Stomach (tissue), 9 donors: ENCODE data around the gene LRSAM1. TPM values are rescaled to one million over a fixed set of nuclear protein-coding genes. Genes with fewer than 3 reads are reported as not detected.
A peak's percentile ranks its signal among the peaks of the same experiment; 100 is the strongest.

ENCODE experiments used
- DNase-seq, 2 donors: peaks; one replicate each; pipeline versions ENCODE4 v3.0.0 to v3.0.0-alpha.2; 2013 to 2019
- H3K27ac ChIP-seq, 5 donors: fragments of 200-600 bp in 4 of 5; sonication (generic) in 4 of 5; one replicate each; pipeline ENCODE4 v1.5.1; 2013 to 2019; ENCODE audit warnings: mild to moderate bottlenecking in 1 of 5, moderate library complexity in 1 of 5
- H3K27me3 ChIP-seq, 3 donors: fragments of 200-600 bp; sonication (generic); one replicate each; pipeline ENCODE4 v1.5.1; 2017 to 2019; ENCODE audit warnings: mixed run types in 1 of 3
- H3K36me3 ChIP-seq, 4 donors: fragments of 200-600 bp; sonication (generic); 1 replicate in 3 of 4; 2 replicates in 1 of 4; pipeline ENCODE4 v1.5.1; 2016 to 2019
- H3K4me1 ChIP-seq, 4 donors: fragments of 200-600 bp; sonication (generic); one replicate each; pipeline ENCODE4 v1.5.1; 2016 to 2019
- H3K4me3 ChIP-seq, 4 donors: fragments of 200-600 bp; sonication (generic) in 3 of 4; one replicate each; pipeline ENCODE4 v1.5.1; 2016 to 2019; ENCODE audit warnings: mild to moderate bottlenecking in 1 of 4
- H3K9me3 ChIP-seq, 4 donors: fragments of 200-600 bp; sonication (generic); one replicate each; pipeline ENCODE4 v1.5.1; 2016 to 2019
- CTCF ChIP-seq, 7 experiments: fragments of 450-650 bp in 4 of 7; fragments of 200-600 bp in 3 of 7; sonication (generic) in 3 of 7; IDR thresholded peaks; one replicate each; pipeline ENCODE4 v1.5.1; 2016 to 2019; ENCODE audit warnings: antibody characterized with exemption in 7 of 7, control low read depth in 2 of 7, mild to moderate bottlenecking in 1 of 7
- EP300 ChIP-seq: sonication (generic); formaldehyde crosslinking; IDR thresholded peaks from one replicate; pipeline ENCODE4 v1.6.1; 2017; ENCODE audit warnings: antibody characterized with exemption
- POLR2A ChIP-seq, 4 donors: fragments of 450-650 bp; IDR thresholded peaks; one replicate each; pipeline ENCODE4 v1.6.1; 2016; ENCODE audit warnings: antibody characterized with exemption in 4 of 4, control low read depth in 2 of 4, mild to moderate bottlenecking in 1 of 4, moderate library complexity in 1 of 4
- POLR2AphosphoS5 ChIP-seq, 3 donors: sonication (generic); formaldehyde crosslinking; IDR thresholded peaks; one replicate each; pipeline ENCODE4 v1.6.1; 2016; ENCODE audit warnings: antibody characterized with exemption in 3 of 3
- WGBS, 5 donors: extraction: QIAGEN DNeasy Blood & Tissue Kit in 3 of 5; methylation state at CpG; one replicate each; pipeline versions ENCODE4 v1.1.5 to v1.1.7; 2013 to 2018; 5-methylcytosine and 5-hydroxymethylcytosine counted together
- intact Hi-C: fragments of 100-400 bp; cut with DNase I; formaldehyde crosslinking; loops from one replicate; pipeline ENCODE4 v1.15.1; 2023; ENCODE audit warnings: low total_unique reads
- polyA plus RNA-seq, 3 donors: library from polyadenylated mRNA; stranded (reverse); fragments of 200-250 nt; gene quantifications; one replicate each; pipeline ENCODE4 v1.2.3, GENCODE V29; 2013
- total RNA-seq, 5 donors: library from RNA; depleted of rRNA; stranded (reverse); fragments of >200 nt; gene quantifications; one replicate each; pipeline versions ENCODE4 v1.1.0 to v1.2.3, GENCODE V29; 2014 to 2016
- donor health status: healthy with polysubstance abuse.
- donor health status: Bipolar disorder and iron deficiency.
- donor health status: healthy.

Gene LRSAM1
- total and polyA plus RNA-seq, 8 donors = 7.2 to 138 (median 14.0) TPM

GRCh38 chr9:127537014-127537413 is 85.7 kb downstream of the LRSAM1 start:
- Histone ChIP-seq H3K27me3 (no peaks in the 10 kb centered on the region), H3K4me1 (peaks cover 63 to 91% (median 79%) of the 10 kb centered on the region in 4 donors), H3K27ac (peak overlapping the region; percentile 25 to 88 (median 85)), H3K9me3 (no peaks in the 10 kb centered on the region), H3K4me3 (peak overlapping the region in 1 of 4 donors; percentile 9), H3K36me3 (peaks cover 0 to 19% (median 8%) of the 10 kb centered on the region in 4 donors)
- WGBS, 5 donors = 4 to 49% (median 24%) methylated on average over 5 to 8 of the region's 8 CpGs
- intact Hi-C loops = no loop called here
- peak; percentile 40 to 70 for DNase-seq
- TF ChIP-seq POLR2A (IDR thresholded peaks at IDR 0.05) (no peak), POLR2AphosphoS5 (IDR thresholded peaks at IDR 0.05) (no peak), EP300 (no peak), CTCF (IDR thresholded peaks at IDR 0.05) (no peak)

DNA sequence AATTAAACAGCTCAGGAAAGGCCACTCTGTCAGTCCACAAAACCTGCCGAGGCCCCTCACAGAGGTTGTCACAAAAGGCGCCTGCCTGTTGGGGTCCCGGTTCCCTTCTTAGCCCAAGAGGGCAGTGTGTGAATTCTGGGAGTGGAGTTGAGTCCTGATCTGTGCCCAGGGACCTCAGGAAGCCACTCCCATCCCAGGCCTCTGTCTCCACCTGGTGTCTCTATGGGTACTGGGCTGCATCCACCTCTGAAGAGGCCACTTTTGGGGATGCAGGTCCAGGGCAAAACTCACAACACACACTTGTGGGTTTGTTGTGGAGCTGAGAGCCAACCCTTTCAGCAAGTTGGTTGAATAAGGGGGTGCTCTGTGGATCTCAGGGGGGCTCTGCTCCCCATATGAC is 86.5 kb downstream of the LRSAM1 start:
- Histone ChIP-seq H3K36me3 (peaks cover 0 to 19% (median 6%) of the 10 kb centered on the region in 4 donors), H3K9me3 (no peaks in the 10 kb centered on the region), H3K27ac (peak overlapping the region in 4 of 5 donors; percentile 64 to 88 (median 85)), H3K4me1 (peaks cover 71 to 95% (median 86%) of the 10 kb centered on the region in 4 donors), H3K27me3 (no peaks in the 10 kb centered on the region), H3K4me3 (no peak overlapping the region)
- intact Hi-C loops = no loop called here
- DNase-seq = no peak
- 46 to 64% (median 58%) methylated on average over 2 to 3 of the region's 3 CpGs for WGBS, 5 donors
- TF ChIP-seq POLR2A (IDR thresholded peaks at IDR 0.05) (no peak), CTCF (IDR thresholded peaks at IDR 0.05) (peak in 1 of 7 experiments; percentile 14)

DNA sequence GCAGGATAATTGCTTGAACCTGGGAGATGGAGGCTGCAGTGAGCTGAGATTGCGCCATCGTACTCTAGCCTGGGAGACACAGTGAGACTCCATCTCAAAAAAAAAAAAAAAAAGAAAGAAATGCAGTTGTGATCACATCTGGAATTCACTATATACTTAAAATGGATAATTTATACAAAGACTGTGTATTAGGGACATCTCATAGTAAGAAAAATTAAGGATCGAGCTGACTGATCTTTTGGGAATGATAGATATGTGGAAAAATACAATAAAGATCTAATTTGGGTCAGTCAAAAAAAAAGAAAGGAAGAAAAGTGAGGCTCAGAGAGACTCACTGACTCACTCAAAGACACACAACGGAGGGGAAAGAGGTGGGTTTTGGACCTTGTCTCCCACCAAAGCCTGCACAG is 87.5 kb downstream of the LRSAM1 start:
- H3K4me3 ChIP-seq = no peak overlapping the region
- H3K27ac ChIP-seq = peak overlapping the region; percentile 6 to 88 (median 85)
- WGBS, 5 donors = 69 to 85% (median 76%) methylated on average over 4 of the region's 4 CpGs
- H3K27me3 ChIP-seq = no peaks in the 10 kb centered on the region
- peaks cover 0 to 19% (median 6%) of the 10 kb centered on the region in 4 donors for H3K36me3 ChIP-seq
- H3K4me1 ChIP-seq = peaks cover 81 to 100% (median 95%) of the 10 kb centered on the region in 4 donors
- intact Hi-C loops = no loop called here
- no peak for DNase-seq
- H3K9me3 ChIP-seq = no peaks in the 10 kb centered on the region
- TF ChIP-seq POLR2A (IDR thresholded peaks at IDR 0.05) (no peak), POLR2AphosphoS5 (IDR thresholded peaks at IDR 0.05) (no peak), EP300 (no peak), CTCF (IDR thresholded peaks at IDR 0.05) (no peak)

DNA sequence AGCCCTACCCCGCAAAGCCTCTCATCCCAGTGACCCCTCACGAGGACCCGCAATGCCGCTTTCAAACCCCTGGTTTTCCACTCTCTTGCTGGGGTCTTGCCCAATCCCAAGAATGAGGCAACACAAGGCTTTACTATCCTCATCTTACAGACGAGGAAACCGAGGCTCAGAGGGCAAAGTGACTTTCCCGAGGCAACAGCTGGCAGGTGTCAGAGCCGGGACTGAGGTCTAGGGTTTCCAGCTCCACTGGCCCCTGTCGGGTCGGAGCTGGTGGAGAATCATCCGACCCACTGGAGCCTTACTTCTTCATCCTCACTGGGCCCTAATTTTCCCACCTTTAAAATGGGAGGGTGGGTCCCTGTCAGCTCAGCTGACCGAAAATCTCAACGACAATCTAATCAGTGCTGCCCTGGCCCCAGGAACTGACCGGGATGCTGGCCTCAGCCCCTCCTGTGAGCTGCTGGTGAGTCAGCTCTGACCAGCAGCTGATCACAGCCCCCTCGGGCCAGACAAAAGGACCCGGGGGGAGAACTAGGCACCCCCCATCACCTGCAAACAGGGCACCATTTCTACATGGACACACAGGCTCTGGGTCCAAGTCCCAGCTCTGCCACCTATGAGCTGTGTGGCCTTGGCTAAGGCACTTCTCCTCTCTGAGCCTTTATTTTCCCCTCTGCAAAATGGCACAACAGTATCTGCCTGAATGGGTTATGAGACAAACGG is 88.1 kb downstream of the LRSAM1 start:
- no peak for DNase-seq
- Histone ChIP-seq H3K36me3 (peaks cover 0 to 19% (median 6%) of the 10 kb centered on the region in 4 donors), H3K4me3 (peak overlapping the region in 1 of 4 donors; percentile 18), H3K9me3 (no peaks in the 10 kb centered on the region), H3K4me1 (peaks cover 87 to 100% (median 98%) of the 10 kb centered on the region in 4 donors), H3K27ac (peak overlapping the region; percentile 64 to 88 (median 85)), H3K27me3 (no peaks in the 10 kb centered on the region)
- intact Hi-C loops = no loop called here
- TF ChIP-seq POLR2A (IDR thresholded peaks at IDR 0.05) (no peak), CTCF (IDR thresholded peaks at IDR 0.05) (no peak), POLR2AphosphoS5 (IDR thresholded peaks at IDR 0.05) (no peak), EP300 (no peak)
- 54 to 63% (median 58%) methylated on average over 16 to 17 of the region's 17 CpGs for WGBS, 5 donors
